ENCODE data around the gene DLGAP1. TPM values are rescaled to one million over a fixed set of nuclear protein-coding genes. Genes with fewer than 3 reads are reported as not detected.

Gene DLGAP1
- total and polyA plus RNA-seq, 2 experiments from 2014 or later: 17.0 to 48.5 TPM

- TF ChIP-seq ZNF462 (CRISPR knock-in tag; IDR thresholded peaks at IDR 0.05) (no peak), ZNF331 (CRISPR knock-in tag; IDR thresholded peaks at IDR 0.05; ENCODE audit: low read depth) (no peak), ETS1 (IDR thresholded peaks at IDR 0.05) (no peak)
These were observed 246.7 kb downstream of the DLGAP1 start (continued) for GRCh38 chr18:4208366-4208765.

DNA sequence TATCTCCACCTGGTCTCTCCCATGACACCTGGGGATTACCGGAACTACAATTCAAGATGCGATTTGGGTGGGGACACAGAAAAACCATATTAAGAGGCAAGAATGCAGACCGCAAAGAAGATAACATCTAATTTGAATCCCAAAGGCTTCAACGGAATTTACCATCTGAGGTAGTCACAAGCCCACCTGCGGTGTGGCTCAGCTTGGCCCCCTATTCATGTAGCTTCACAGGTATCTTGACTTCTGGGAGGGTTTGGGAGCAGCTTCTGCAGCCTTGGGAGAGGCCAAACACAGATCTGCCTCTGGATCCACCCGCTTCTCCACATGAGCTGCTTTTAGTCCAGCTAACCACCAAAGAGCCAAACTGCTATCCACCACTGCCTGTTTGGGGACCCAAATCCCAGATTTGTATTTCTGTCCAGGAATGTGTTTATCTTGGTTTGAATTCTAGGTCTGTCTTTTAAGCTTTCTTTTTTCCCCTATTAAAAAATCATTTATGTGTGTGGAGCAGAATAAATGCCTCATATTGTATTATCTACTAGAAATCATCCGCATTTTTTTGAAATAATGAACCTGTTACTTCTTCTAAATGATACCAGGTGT, 247.6 kb downstream of the DLGAP1 start:
- Histone ChIP-seq H3K36me3 (ENCODE audit: insufficient read depth) (no peaks in the 10 kb centered on the region), H3K4me2 (no peak overlapping the region), H3K9me2 (ENCODE audit: insufficient read depth) (0 out of 2 replicates have a peak, but pooled peaks cover 4% of the 10 kb centered on the region), H3K4me3 (no peak overlapping the region), H3K27ac (ENCODE audit: low read depth) (no peak overlapping the region), H3K4me1 (ENCODE audit: insufficient read depth) (peaks cover 16% of the 10 kb centered on the region), H4K20me1 (replicated peaks; ENCODE audit: insufficient read depth) (no peaks in the 10 kb centered on the region), H3K27me3 (ENCODE audit: insufficient read depth) (no peaks in the 10 kb centered on the region), H2AFZ (no peak overlapping the region), H3K79me2 (replicated peaks; ENCODE audit: insufficient read depth) (0 out of 2 replicates have a peak, but pooled peaks cover 3% of the 10 kb centered on the region), H3F3A (replicated peaks; ENCODE audit: low read depth) (no peaks in the 10 kb centered on the region)
- no peaks in the 10 kb centered on the region for H3K36me3 Mint-ChIP-seq (ENCODE audit: low read depth)
- no peaks in the 10 kb centered on the region for H3K9me3 Mint-ChIP-seq
- TF ChIP-seq JUNB (IDR thresholded peaks at IDR 0.05; ENCODE audit: unreplicated experiment): no peak
- TF ChIP-seq ZNF331 (CRISPR knock-in tag; IDR thresholded peaks at IDR 0.05; ENCODE audit: low read depth): no peak
- TF ChIP-seq POLR2AphosphoS5 (IDR thresholded peaks at IDR 0.05; ENCODE audit: low read depth): no peak
- TF ChIP-seq ZNF462 (CRISPR knock-in tag; IDR thresholded peaks at IDR 0.05): peak; percentile 20; the same call in 1 of the 2 replicates
- H3K27ac Mint-ChIP-seq: no peak overlapping the region
- ATAC-seq (peak; percentile 85), DNase-seq (ENCODE audit: low spot score) (peak; percentile 58)
- no peak overlapping the region for H3K4me3 Mint-ChIP-seq
- H3K4me1 Mint-ChIP-seq: peaks cover 26% of the 10 kb centered on the region
- H3K27me3 Mint-ChIP-seq (ENCODE audit: insufficient read depth, low read depth, poor library complexity): no peaks in the 10 kb centered on the region

All from GM23338 (cell line).